HL-60 (cell line): ENCODE data around the gene SEMA3B.

ENCODE experiments used
- DNase-seq, 2 experiments: peaks; one replicate each; pipeline ENCODE4 v3.0.0-alpha.2; 2010 to 2020; ENCODE audit warnings: low read depth in 1 of 2, low spot score in 1 of 2
- H3K27ac ChIP-seq: fragments of 250-450 bp; sonication (Bioruptor Pico); replicated peaks from 2 replicates; pipeline ENCODE4 v1.5.1; 2020; ENCODE audit warnings: mild to moderate bottlenecking, moderate library complexity
- H3K27me3 ChIP-seq: fragments of 250-450 bp; sonication (Bioruptor Pico); 2 replicates; pipeline ENCODE4 v1.5.1; 2021; ENCODE audit warnings: mild to moderate bottlenecking, moderate library complexity; ENCODE audit not compliant: insufficient read depth, poor library complexity, severe bottlenecking
- H3K4me3 ChIP-seq: replicated peaks from 2 replicates; pipeline ENCODE4 v1.5.1; 2011; ENCODE audit warnings: mild to moderate bottlenecking, control low read depth, low read length; ENCODE audit not compliant: insufficient read depth
- CTCF ChIP-seq: IDR thresholded peaks from one replicate; pipeline ENCODE4 v1.5.1; 2011; ENCODE audit warnings: low read length, control low read depth, inconsistent platforms; ENCODE audit not compliant: insufficient read depth
- GABPA ChIP-seq: IDR thresholded peaks from 2 replicates; pipeline ENCODE4 v1.6.1; 2012; ENCODE audit warnings: low read depth
- POLR2AphosphoS5 ChIP-seq: IDR thresholded peaks from 2 replicates; pipeline ENCODE4 v1.6.1; 2012; ENCODE audit warnings: low read depth
- REST ChIP-seq: IDR thresholded peaks from 2 replicates; pipeline ENCODE4 v1.6.1; 2012; ENCODE audit warnings: low read depth; ENCODE audit not compliant: insufficient replicate concordance
- SPI1 ChIP-seq: IDR thresholded peaks from 2 replicates; pipeline ENCODE4 v1.6.1; 2012; ENCODE audit warnings: low read depth, mild to moderate bottlenecking, borderline replicate concordance

The SEMA3B gene

GRCh38 chr3:50294089-50294488 lies 25.1 kb downstream of the SEMA3B start:
- no peak overlapping the region for H3K4me3 ChIP-seq
- H3K27me3 ChIP-seq, result no peaks in the 10 kb centered on the region
- no peak overlapping the region for H3K27ac ChIP-seq
- TF ChIP-seq POLR2AphosphoS5 (no peak), REST (no peak), CTCF (no peak), SPI1 (no peak), GABPA (no peak)
- no peak for DNase-seq

GRCh38 chr3:50294492-50295403 lies 25.8 kb downstream of the SEMA3B start:
- Histone ChIP-seq H3K27ac (no peak overlapping the region), H3K27me3 (no peaks in the 10 kb centered on the region), H3K4me3 (no peak overlapping the region)
- no peak for DNase-seq
- TF ChIP-seq POLR2AphosphoS5, result no peak
- no peak for TF ChIP-seq SPI1
- no peak for TF ChIP-seq REST
- no peak for TF ChIP-seq CTCF
- TF ChIP-seq GABPA, result no peak

- no peak overlapping the region for H3K27ac ChIP-seq
- no peaks in the 10 kb centered on the region for H3K27me3 ChIP-seq
- no peak for DNase-seq
- no peak for TF ChIP-seq REST
- no peak for TF ChIP-seq SPI1
- no peak for TF ChIP-seq GABPA
- no peak for TF ChIP-seq CTCF
- no peak for TF ChIP-seq POLR2AphosphoS5
- no peak overlapping the region for H3K4me3 ChIP-seq
Measured at GRCh38 chr3:50295553-50296431, 26.8 kb downstream of the SEMA3B start.
